Osteoblast (primary cell): ENCODE results near the gene GRIN2A. TPM values are rescaled to one million over a fixed set of nuclear protein-coding genes. Genes with fewer than 3 reads are reported as not detected.

Experiments
- DNase-seq: peaks from one replicate; pipeline ENCODE4 v3.0.0; 2011; ENCODE audit warnings: low spot score, mixed read lengths; ENCODE audit not compliant: insufficient read length; ENCODE audit errors: missing footprints
- H2AFZ ChIP-seq: 2 replicates; pipeline ENCODE4 v1.6.0; 2011; ENCODE audit warnings: mild to moderate bottlenecking, low read length
- H3K27ac ChIP-seq: 2 replicates; pipeline ENCODE4 v1.5.1; 2011; ENCODE audit warnings: mild to moderate bottlenecking, low read depth, low read length, moderate library complexity
- H3K27me3 ChIP-seq: 2 replicates; pipeline ENCODE4 v1.6.0; 2012; ENCODE audit warnings: mild to moderate bottlenecking, control low read depth, inconsistent platforms, low read length, moderate library complexity; ENCODE audit not compliant: insufficient read depth
- H3K36me3 ChIP-seq: 2 replicates; pipeline ENCODE4 v1.5.1; 2011; ENCODE audit warnings: mild to moderate bottlenecking, low read length, control low read depth, moderate library complexity; ENCODE audit not compliant: insufficient read depth
- H3K4me1 ChIP-seq: 2 replicates; pipeline ENCODE4 v1.5.1; 2011; ENCODE audit warnings: mild to moderate bottlenecking, low read length, control low read depth, moderate library complexity; ENCODE audit not compliant: insufficient read depth
- H3K4me2 ChIP-seq: 2 replicates; pipeline ENCODE4 v1.6.0; 2011; ENCODE audit warnings: mild to moderate bottlenecking, low read length; ENCODE audit not compliant: insufficient read depth
- H3K4me3 ChIP-seq: fragments of 200-600 bp; sonication (generic); 3 replicates; pipeline ENCODE4 v1.5.1; 2012; ENCODE audit warnings: mild to moderate bottlenecking, low read length, inconsistent platforms; ENCODE audit not compliant: insufficient read depth
- H3K79me2 ChIP-seq: 2 replicates; pipeline ENCODE4 v1.6.0; 2012; ENCODE audit warnings: mild to moderate bottlenecking, low read length, control low read depth, inconsistent platforms; ENCODE audit not compliant: insufficient read depth
- H3K9me3 ChIP-seq: 2 replicates; pipeline ENCODE4 v1.5.1; 2011; ENCODE audit warnings: low read depth, low read length, control low read depth
- H4K20me1 ChIP-seq: 2 replicates; pipeline ENCODE4 v1.6.0; 2012; ENCODE audit warnings: mild to moderate bottlenecking, low read length, control low read depth; ENCODE audit not compliant: insufficient read depth
- total RNA-seq: library from RNA; depleted of rRNA; stranded (reverse); fragments of >200 nt; gene quantifications from 2 replicates; pipeline ENCODE4 v1.2.3, GENCODE V29; 2012
- TF ChIP-seq, protein P1 (sequence below): IDR thresholded peaks from 2 replicates; pipeline ENCODE4 v1.5.1; 2011; ENCODE audit warnings: mild to moderate bottlenecking, low read depth, low read length, moderate library complexity; ENCODE audit errors: extremely low read depth

GRIN2A gene
- total RNA-seq, 1 donor, result 0.72 TPM

DNA sequence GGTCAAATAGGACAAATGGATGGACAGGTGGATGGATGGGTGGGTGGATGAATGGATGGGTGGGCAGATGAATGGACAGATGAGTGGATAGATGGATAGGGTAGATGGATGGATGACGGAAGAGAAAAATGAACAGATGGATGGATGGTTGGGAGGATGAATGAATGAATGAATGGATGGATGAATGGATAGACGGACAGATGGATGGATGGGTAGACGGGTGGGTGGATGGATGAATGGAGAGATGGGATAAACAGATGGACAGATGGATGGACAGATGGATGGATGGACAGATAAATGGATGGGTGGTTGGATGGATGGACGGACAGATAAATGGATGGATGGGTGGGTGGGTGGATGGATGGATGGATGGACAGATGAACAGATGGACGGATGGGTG lies 232.8 kb downstream of the GRIN2A start:
- Histone ChIP-seq H3K4me1 (no peaks in the 10 kb centered on the region), H3K4me2 (no peak overlapping the region), H3K79me2 (no peaks in the 10 kb centered on the region), H3K9me3 (no peaks in the 10 kb centered on the region), H3K4me3 (no peak overlapping the region), H2AFZ (no peak overlapping the region), H3K27me3 (no peaks in the 10 kb centered on the region), H4K20me1 (no peaks in the 10 kb centered on the region), H3K36me3 (no peaks in the 10 kb centered on the region), H3K27ac (no peak overlapping the region)
- TF ChIP-seq, protein P1, sequence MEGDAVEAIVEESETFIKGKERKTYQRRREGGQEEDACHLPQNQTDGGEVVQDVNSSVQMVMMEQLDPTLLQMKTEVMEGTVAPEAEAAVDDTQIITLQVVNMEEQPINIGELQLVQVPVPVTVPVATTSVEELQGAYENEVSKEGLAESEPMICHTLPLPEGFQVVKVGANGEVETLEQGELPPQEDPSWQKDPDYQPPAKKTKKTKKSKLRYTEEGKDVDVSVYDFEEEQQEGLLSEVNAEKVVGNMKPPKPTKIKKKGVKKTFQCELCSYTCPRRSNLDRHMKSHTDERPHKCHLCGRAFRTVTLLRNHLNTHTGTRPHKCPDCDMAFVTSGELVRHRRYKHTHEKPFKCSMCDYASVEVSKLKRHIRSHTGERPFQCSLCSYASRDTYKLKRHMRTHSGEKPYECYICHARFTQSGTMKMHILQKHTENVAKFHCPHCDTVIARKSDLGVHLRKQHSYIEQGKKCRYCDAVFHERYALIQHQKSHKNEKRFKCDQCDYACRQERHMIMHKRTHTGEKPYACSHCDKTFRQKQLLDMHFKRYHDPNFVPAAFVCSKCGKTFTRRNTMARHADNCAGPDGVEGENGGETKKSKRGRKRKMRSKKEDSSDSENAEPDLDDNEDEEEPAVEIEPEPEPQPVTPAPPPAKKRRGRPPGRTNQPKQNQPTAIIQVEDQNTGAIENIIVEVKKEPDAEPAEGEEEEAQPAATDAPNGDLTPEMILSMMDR, result no peak
- DNase-seq, result no peak

DNA sequence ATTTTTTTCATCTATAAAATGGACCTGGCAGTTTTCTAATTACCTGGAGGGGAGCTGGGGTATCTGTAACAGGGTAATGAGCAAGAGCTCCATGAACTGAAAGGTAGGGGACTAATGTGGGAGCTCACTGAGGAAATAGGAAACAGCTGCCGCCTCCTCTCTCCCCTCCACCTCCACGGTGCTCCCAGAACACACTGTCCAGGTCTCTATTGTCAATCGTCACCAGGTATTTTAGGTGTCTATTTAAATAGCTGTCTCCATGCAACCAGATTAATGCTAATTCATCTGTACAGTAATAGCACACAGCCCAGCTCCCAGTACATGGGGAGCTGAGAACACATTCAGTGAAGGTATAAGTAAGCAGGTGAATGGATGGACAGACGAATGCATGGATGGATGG lies 233.3 kb downstream of the GRIN2A start:
- H3K27me3 ChIP-seq, result no peaks in the 10 kb centered on the region
- no peak overlapping the region for H3K4me2 ChIP-seq
- H2AFZ ChIP-seq, result no peak overlapping the region
- H4K20me1 ChIP-seq, result no peaks in the 10 kb centered on the region
- no peak overlapping the region for H3K27ac ChIP-seq
- no peaks in the 10 kb centered on the region for H3K79me2 ChIP-seq
- H3K36me3 ChIP-seq, result no peaks in the 10 kb centered on the region
- no peaks in the 10 kb centered on the region for H3K4me1 ChIP-seq
- no peak overlapping the region for H3K4me3 ChIP-seq
- TF ChIP-seq, protein P1, result no peak
- no peak for DNase-seq
- no peaks in the 10 kb centered on the region for H3K9me3 ChIP-seq

DNA sequence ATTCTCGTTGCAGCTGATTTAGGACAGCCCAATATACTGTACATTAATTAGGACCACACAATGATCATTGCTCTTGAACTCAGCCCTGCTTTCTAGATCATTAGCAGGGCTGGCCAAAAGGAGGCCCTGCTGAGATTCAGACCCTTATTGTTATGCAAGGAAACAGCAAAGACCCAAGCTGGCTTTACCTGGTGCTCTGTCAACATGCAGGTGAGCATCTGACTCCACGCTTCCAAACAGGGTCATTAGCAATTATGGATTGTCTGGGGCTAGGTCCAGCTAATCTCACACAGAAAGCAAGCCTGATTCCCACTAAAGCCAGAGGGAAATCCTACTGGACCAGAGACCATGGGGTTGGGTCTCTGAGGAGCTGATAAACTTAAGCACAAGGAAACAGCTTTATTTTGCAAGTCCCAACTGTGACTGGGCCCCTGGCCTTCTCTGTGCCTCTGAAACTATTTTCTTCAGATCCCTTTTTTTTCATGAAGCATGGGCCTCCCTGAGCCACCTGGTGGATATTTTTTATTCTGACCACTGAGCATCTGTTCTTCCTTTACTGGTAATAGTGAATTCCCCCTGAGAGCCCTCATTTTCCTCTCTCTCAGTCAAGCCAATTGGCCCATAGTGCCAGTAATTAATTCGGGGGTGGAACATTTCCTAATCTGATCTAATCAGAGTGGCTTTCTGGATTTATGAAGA lies 236.1 kb downstream of the GRIN2A start:
- Histone ChIP-seq H3K9me3 (no peaks in the 10 kb centered on the region), H3K4me1 (no peaks in the 10 kb centered on the region), H4K20me1 (no peaks in the 10 kb centered on the region), H2AFZ (no peak overlapping the region), H3K79me2 (no peaks in the 10 kb centered on the region), H3K4me3 (no peak overlapping the region), H3K4me2 (no peak overlapping the region), H3K36me3 (no peaks in the 10 kb centered on the region), H3K27ac (no peak overlapping the region), H3K27me3 (no peaks in the 10 kb centered on the region)
- TF ChIP-seq, protein P1, result no peak
- DNase-seq, result no peak

DNA sequence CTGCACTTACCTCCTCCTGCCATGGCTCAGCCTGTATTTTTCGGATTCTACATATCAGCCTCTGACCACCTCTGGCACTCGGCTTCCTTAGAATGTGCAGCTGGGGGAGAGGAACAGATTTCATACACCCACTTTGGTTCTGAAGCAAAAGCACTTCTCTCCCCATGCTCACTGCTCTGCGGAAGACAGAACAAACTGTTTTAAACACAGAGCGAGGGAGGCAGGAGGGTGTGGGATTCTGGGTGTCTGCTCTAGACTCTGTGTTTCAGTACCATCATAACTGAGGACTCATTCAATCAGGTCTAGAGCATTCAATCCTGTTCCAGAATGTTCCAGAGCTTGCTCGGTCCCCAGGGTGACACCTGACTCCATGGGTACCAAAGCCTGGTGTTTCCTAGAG lies 239.1 kb downstream of the GRIN2A start:
- Histone ChIP-seq H3K9me3 (no peaks in the 10 kb centered on the region), H3K4me2 (no peak overlapping the region), H3K36me3 (no peaks in the 10 kb centered on the region), H3K4me3 (no peak overlapping the region), H3K79me2 (no peaks in the 10 kb centered on the region), H4K20me1 (no peaks in the 10 kb centered on the region), H2AFZ (no peak overlapping the region), H3K27ac (no peak overlapping the region), H3K27me3 (no peaks in the 10 kb centered on the region), H3K4me1 (no peaks in the 10 kb centered on the region)
- no peak for DNase-seq
- TF ChIP-seq, protein P1, result no peak
